GM12865 (cell line): ENCODE results near the gene GRM4.

Experiments
- DNase-seq: peaks from one replicate; pipeline ENCODE4 v3.0.0; 2010; ENCODE audit warnings: low read depth
- H3K4me3 ChIP-seq: 2 replicates; pipeline ENCODE4 v1.5.1; 2011; ENCODE audit warnings: mild to moderate bottlenecking, low read depth, low read length, control low read depth
- TF ChIP-seq, protein P1 (sequence below): IDR thresholded peaks from 2 replicates; pipeline ENCODE4 v1.5.1; 2011; ENCODE audit warnings: low read length, control low read depth, low read depth, inconsistent platforms; ENCODE audit not compliant: insufficient read depth; ENCODE audit errors: missing control alignments

The GRM4 gene

GRCh38 chr6:34179106-34179720, 33.3 kb upstream of the GRM4 start:
- no peak for DNase-seq
- TF ChIP-seq, protein P1, sequence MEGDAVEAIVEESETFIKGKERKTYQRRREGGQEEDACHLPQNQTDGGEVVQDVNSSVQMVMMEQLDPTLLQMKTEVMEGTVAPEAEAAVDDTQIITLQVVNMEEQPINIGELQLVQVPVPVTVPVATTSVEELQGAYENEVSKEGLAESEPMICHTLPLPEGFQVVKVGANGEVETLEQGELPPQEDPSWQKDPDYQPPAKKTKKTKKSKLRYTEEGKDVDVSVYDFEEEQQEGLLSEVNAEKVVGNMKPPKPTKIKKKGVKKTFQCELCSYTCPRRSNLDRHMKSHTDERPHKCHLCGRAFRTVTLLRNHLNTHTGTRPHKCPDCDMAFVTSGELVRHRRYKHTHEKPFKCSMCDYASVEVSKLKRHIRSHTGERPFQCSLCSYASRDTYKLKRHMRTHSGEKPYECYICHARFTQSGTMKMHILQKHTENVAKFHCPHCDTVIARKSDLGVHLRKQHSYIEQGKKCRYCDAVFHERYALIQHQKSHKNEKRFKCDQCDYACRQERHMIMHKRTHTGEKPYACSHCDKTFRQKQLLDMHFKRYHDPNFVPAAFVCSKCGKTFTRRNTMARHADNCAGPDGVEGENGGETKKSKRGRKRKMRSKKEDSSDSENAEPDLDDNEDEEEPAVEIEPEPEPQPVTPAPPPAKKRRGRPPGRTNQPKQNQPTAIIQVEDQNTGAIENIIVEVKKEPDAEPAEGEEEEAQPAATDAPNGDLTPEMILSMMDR, result no peak
- no peak overlapping the region for H3K4me3 ChIP-seq

GRCh38 chr6:34178357-34179105, 32.6 kb upstream of the GRM4 start:
- TF ChIP-seq, protein P1, result no peak
- H3K4me3 ChIP-seq, result no peak overlapping the region
- no peak for DNase-seq

DNA sequence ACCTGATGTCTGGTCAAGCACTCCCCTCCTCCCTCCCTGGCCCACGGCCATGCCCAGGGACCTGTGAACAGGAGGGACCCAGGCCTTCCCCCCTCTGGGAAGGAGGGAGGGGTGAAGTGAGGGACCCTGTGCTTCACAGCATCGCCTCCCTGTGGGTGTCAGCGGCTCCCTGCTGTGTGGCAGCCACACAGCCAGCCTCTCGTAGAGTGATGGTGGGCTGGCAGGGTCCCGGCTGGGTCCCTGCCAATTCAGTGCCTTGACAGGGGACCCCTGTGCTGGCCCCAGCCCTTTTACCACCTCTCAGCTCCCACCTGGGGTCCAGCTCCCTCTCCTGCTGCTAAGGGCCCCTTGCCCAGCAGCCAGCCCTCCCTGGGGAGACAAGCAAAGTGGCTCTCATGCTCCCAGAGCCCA, 31.3 kb upstream of the GRM4 start:
- DNase-seq, result no peak
- no peak overlapping the region for H3K4me3 ChIP-seq
- TF ChIP-seq, protein P1, result no peak

- TF ChIP-seq, protein P1, result no peak
Observed at GRCh38 chr6:34176261-34177031, 30.6 kb upstream of the GRM4 start.

DNA sequence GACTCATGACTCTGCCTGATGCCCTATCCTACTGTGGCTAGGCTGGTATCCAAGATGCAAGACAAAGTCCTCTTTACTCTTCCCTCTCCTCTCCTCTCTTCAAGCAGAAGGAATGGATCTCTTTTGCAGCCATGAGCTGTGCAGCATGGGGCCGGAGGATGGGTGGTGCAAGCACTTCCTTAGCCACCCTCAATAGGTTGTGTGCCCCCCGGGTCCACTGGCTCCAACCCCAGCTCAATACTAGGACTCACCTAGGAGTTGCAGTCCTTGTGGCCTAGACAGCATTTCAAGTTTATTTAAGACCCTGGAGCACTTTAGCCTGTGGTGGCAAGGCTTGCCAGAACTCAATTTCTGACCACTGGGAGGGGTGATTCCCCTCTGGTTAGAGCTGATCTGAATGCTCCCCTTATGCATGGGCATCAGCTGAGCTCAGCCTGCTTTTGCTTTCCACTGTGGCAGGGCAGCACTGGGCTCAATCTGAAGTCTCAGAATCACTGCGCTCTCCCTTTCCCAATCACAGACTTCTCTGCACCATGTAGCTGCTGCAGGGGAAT, 29.0 kb upstream of the GRM4 start:
- TF ChIP-seq, protein P1, result no peak
- no peak for DNase-seq
- no peak overlapping the region for H3K4me3 ChIP-seq

More at GRCh38 chr6:34176261-34177031, 30.6 kb upstream of the GRM4 start:
- no peak overlapping the region for H3K4me3 ChIP-seq
- no peak for DNase-seq

DNA sequence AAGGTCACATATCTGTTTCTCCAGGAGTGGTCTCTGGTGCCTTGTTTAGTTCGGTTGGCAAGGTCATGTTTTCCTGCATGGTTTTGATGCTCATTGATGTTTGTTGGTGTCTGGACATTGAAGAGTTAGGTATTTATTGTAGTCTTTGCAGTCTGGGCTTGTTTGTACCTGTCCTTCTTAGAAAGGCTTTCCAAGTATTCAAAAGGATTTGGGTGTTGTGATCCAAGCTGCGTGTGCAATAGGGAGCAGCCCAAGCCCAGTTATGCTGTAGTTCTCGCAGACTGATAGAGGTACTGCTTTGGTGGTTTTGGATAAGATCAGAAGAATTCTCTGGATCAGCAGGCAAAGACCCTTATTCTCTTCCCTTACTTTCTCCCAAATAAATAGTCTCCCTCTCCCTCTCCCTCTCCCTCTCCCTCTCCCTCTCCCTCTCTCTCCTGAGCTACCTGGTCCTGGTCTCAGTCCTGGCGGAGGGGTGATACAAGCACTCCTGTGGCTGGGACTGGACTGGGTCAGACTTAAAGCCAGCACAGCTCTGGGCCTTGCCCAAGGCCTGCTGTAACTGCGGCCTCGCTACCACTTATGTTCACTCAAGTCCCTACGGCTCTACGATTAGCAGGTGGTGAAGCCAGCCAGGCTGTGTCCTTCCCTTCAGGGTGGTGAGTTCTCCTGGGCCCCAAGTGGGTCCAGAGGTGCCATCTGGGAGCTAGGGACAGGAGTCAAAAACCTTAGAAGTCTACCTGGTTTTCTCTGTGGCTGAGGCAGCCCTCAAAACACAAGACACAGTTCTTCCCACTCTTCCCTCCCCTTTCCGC, 27.3 kb upstream of the GRM4 start:
- H3K4me3 ChIP-seq, result no peak overlapping the region
- TF ChIP-seq, protein P1, result no peak
- no peak for DNase-seq
